HG03354 (cell line): ENCODE measurements around the gene INSYN1.
"Not testable (repeated sequence)": the region's sequence is repeated elsewhere in the genome, so short reads cannot be mapped to it uniquely, and the experiment has no call there.

ENCODE experiments used
- ATAC-seq: cut with Tn5 transposase; IDR thresholded peaks from one replicate; pipeline ENCODE4 v1.9.1; 2021; ENCODE audit warnings: mild to moderate bottlenecking; ENCODE audit not compliant: unreplicated experiment, poor library complexity, severe bottlenecking

Gene INSYN1, protein sequence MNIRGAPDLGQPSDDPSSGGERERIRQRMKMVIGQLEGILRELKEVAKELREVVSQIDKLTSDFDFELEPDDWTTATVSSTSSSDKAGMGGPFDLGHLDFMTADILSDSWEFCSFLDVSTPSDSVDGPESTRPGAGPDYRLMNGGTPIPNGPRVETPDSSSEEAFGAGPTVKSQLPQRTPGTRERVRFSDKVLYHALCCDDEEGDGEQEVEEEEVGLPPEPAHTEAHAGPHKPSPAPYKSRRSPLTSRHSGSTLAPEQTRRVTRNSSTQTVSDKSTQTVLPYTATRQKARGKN

DNA sequence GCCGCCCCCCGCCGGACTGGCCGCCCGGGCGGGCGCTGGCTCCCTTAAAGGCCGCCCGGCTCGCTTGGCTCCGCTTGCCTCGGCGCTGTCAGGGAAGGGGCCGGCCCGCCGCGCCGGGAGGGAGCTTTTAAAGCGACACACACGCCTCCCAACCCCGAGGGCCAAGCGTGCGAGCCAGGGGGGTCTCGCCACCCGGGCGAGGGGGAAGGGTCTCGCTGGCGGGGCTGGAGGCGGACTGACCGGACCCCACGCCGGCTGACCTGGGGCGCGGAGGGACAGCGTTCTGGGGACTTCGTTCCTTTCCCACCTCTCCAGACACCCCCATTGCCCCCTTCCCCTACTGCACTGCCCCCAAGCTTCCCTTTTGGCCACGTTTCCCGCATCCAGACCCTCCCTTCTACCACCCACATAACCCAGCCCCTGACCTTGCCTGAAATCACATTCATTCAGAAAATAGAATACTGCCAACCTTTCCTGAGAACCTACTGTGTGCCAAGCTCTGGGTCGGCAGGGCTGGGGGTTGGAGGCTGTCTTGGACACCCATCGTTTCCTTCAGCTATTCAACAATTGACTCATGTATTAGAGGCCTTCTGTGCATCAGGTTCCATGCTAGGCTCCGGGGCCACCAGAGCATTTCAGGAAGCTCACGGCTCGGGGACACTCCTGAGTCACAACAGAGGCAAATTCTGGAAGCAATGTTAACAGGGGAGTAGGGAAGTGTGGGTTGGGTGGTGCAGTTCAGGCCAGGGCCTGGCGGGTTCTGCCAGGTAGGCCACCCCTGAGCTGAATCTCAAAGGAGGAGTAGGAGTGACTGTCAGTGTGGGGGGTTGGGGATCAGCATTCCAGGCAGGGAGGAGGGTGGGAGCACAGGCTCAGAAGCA is at the start of gene INSYN1:
TSS of gene INSYN1 (minus strand) at position 102 of the 881 bp plus-strand sequence. CDS start 2,221 bp downstream, outside the sequence.
- ATAC-seq, result no peak

DNA sequence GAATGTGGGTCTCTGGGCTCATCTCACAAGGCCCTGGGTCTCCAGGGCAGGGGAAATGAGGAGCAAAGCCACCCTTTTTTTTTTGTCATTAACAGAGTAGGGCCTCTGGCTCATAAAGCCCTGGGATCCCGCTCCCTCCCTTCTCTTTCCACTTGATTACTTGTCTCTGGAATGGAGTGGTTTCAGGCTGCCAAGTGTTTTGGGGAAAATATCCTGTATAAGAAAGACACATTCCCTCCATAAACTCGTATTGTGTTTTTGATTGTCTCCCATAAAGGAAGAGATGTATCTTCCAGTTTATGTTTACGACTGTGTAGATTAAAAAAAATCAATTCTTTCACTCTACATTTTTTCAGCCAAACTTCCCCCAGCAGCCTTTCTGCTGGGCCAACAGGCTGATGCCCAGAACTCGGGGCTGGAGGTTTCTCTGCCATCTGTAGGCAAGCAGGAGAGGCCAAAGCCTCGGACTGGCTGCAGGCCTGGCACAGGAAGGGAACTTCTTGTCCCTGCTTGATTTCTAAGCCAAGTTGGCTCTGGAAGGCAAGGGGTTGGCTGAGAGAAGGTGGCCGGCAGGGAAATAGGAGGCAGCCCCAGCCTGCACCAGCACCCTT is 49.4 kb upstream of the INSYN1 start:
- no peak for ATAC-seq

DNA sequence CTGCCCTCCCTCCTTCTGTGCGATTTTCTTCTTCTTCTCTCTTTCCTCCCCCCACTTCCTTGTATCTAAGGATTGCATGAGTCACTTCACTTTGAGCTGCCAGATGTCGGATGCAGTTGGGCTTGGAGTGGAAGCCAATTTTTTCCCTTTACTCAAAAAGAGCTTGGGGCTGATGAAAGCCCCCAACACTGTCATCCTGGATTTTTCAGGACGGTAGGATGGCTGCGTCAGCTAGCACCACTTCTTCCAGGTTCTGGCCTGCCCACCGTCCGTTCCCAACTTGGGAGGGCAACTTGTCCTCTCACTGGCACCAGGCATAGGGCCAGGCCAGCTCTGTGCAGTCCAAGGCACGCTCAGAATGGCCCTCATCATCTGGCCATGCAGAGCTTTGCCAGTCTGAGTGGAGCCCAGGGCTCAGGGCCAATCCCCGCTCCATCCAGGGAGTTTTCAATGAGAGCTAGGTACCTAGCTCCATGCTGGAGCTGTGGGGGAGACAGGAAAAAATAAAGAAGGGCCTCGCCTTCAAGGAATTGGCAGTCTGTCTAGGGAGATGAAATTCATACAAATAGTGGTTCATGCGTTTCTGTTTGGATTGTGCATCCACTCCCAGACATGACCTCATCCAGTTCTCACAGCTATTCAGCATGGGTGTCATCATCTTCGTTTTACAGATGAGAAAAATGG is 47.7 kb upstream of the INSYN1 start:
- ATAC-seq, result no peak

DNA sequence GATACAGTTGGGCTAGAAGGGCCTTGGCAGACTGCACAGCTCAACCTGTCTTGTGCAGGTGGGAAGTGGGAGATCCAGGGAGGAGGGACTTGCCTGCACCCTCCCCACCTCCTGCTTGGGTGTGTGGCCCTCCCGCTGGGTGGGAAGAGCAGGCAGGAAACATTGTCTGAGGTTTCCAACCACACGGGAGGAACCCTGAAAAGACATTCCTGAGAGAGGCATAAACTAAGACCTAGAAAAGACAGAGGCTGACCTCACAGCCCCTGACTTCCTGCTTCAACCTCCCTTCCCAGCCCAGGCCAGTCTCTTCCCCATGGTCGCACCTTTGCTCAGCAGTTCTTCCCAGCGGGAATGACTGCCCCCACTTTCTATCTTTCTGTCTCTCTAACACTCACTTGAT is 46.3 kb upstream of the INSYN1 start:
- ATAC-seq, result no peak

DNA sequence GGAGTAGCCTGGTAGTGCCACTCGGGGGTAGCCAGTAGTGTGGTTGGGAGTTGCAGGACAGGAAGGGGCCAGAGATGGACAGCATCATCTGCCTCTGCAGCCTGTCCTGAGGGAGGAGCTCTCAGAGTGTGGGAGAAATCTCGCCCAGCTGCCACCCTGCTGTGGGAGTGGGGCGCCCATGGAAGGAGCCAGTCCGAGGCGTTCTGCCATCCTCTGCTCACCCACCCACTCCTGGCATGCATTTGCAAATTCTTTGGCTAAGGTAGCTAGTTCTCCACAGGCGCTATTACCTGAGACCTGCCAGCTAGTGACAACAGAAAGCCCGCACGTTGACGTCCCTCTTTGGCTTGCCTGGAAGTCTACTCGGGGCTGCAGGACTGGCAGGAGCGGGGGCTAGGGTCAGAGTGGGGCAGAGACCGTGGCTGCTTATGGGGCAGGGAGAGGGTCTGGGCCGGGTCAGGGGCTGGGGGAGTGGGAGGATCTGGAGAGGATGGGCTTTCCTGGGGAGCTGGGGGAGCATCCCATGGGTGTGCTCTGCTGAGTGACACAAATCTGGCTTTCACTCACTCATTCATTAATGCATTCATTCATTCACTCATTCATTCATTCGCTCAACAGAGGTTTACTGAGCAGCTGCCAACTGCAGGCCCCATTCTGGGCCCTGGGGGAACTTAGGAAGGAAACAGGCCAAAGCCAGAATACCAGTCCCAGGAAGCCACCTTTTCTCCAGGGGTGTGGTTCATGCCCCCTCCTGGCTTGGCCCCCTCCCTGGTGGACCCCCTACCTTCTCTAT is 44.4 kb upstream of the INSYN1 start:
- no peak for ATAC-seq

DNA sequence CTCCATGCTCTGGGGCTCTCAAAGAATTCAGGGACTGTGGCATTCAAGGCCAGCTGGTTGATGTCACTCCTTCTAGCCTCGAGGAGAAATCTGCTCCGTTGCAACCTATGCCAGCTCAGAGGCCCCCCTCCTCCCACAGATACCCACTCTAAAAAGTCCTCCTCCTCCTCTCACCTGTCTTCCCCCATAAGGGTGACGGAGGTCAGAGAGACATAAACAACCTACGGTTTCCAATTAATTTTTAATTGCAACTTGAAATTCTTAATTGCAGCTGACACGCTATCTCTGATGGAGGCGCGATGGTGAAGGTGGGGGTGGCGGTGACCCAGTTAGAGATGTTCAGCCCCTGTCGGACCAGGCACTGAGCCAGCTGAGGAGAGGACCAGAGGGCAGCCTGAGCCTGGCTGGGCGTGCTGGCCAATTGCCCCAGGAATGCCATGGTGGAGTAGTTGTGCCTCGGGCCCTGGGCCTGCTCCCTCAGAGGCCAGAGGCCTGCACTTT is 43.2 kb upstream of the INSYN1 start:
- ATAC-seq, result no peak

DNA sequence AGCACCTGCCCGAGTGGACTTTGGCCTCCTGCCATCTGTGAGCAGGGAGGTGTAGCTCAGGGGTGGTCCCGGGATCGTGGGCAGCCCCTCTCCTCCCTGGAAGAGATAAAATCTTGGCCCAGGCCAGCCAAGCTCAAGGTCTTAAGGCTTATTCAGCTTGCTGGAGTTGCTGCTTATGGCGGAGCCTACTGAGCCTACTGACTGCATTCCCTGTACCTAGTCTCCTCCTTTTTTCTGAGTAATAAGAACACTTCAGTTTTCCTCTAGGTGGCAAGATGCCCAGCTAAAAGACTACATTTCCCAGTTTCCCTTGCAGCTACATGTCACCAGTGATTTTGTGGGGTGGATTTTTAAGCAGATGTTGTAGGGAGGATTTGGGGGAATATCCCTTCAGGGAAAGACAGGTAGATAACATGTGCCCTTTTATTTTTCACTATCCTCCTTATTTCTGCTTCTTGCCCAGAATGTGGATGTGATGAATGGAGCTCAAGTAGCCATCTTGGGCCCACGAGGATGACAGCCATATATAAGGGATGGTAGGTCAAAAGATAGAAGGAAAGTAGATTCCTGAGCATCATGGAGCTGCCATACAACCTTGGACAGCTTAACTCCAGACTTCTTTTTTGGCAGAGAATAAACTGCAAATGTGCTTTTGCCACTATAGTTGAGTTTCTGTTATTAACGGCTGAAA is 41.4 kb upstream of the INSYN1 start:
- ATAC-seq, result no peak

DNA sequence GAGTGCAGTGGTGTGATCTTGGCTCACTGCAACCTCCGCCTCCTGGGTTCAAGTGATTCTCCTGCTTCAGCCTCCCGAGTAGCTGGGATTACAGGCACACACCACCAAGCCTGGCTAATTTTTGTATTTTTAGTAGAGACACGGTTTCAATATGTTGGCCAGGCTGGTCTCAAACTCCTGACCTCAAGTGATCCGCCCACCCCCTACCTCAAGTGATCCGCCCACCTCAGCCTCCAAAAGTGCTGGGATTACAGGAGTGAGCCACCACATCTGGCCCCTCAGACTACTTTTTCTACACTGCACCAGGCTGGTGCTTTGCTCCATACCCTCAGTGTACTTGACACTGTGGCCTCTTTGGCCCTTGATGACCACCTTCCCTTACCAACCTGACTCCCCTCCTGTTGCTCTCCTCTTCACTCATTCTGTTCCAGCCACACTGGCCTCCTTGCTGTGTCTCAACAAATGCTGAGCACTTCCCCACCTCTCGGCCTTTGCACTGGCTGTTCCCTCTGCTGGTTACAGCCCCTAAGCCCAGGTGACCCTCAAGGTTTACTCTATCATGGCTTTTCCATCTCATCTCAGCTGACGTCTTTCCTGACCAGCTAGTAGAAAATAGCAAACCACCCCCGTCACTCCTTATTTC is 39.9 kb upstream of the INSYN1 start:
- ATAC-seq, result not testable (repeated sequence)

DNA sequence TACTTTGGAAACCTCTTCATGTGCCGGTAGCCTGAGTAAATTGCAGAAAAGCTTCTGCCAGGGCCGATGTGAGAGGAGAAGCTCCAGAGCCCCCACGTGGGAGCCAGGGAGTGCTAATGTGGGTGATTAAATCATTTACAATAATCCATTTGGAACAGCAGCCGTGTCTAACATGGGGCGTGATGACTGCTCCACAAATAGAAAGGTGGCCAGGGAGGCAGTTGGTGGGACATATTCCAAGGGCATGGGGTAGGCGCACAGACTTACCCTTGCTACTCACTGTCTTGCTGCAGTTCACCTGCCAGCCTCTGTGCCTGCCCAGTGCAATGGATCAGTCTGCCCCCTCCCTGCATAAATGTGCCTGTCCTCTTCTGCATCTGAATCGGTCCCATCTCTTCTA is 39.3 kb upstream of the INSYN1 start:
- ATAC-seq, result no peak

DNA sequence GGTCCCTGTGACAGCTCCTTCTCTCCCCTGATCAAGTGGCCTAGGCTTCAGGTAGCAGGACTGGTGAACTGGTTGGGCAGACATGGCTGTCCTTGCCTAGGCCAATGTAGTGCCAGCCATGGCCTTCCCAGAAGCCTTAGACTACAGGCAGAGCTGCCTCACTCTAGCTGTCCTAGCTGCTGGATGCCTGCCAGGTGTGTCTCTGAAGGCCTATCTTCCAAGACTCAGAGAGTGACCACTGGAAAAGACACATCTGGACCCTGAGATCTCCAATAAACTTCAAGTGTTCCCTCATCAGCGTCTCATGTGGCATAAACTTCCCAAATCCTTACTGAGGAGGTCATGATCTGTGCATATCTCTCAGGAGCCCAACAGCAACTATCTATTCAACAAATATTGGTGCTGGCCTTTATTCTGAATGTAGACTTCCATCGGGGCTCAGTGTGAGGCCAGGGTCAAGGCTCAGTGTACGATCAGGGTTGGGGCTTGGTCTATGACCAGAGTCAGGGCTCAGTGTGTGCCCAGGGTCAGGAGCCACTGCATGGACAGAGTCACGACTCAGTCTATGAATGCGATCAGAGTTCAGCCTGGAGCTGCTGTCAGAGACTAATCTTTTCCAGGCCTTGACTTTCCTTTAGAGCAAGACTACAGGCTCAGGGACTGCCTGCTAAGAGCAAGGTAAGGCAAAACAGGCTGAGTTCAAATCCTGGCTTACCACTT is 36.5 kb upstream of the INSYN1 start:
- ATAC-seq, result no peak

DNA sequence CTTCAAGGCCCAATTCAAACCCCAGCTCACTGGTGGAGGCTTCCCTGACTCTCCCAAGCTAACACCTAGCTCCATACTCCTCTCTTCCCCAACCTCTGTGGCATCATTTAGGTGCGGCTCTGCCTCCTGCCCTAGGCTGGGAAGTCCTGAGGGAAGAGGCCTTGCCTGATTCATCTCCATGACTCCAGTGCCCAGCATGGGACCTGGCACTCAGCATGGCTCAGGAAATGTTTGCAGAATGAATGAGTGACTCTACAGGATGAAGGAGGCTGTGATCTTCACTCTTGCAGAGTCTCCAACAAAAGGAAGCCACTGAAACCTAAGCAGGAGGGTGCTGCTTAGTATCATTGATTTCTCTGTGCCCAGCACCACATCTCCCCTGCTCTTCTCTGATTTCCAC is 34.5 kb upstream of the INSYN1 start:
- no peak for ATAC-seq

DNA sequence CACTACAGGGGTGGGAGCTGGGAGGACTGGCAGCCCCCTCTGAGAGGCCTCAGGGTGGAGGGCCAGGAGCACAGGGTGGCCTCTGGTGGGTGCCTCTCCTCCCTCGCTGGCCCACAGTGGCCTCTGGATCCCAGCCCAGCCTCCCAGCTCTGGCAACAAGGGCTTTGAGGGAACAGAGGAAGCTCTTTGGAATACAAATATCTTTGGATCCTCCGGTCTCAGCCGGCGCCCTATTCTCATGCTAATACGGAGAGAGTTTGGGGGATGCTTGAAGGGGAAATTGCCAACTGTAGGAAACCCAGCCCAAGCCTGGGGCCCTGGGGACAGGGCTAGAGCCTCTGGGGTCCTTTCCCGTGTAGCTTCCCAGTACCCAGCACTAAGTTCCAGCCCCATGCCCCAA is 33.4 kb upstream of the INSYN1 start:
- ATAC-seq, result no peak

DNA sequence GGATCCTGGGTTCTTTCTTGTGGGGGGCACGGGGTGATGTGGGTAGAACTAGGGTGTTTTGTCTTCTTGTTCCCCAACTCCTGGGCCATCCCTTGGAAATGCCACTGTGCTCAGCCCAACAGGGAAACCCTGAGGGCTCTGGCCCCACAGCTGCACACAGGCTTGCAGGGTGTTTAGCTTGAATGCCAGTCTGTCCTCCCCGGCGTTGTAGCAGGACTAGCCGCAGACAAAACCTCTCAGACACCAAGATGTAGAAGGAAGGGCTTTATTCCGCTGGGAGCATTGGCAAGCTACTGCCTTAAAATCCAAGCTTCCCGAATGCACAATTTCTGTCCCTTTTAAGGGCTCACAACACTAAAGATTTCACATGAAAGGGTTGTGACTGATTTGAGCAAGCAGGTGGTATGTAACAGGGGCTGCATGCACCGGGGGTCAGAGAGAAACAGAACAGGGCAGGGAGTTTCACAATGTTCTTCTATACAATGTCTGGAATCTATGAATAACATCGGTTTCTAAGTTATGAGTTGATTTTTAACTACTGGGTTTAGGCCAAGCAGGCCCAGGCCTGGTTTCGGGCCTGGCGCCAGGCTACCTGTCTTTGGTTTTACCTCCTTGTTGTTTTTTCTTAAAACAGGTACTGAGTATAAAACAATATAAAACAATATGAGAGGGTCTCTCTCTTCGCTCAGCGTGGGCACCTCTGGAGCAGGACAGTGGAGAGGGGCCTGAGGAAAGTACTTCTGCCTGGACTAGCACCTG is 32.3 kb upstream of the INSYN1 start:
- not testable (repeated sequence) for ATAC-seq

DNA sequence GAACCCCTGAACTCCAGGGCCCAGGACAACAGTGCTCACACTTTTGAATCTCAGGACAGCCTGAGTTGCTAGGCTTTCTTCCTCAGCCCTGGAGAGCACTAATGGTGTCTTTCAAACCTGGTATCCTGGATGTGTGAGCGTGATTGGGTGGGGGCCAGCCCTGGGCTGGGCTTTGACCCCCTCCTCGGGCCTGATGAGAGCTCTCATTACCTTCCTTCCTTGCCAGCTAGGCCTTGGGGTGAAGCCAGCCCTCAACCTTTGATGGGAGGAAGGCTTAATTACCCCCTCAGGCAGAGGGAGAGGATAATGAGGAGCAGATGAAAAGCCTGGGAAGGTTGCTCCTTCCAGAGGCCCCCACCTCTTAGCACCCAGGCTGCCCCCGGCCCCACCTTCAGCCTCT is 31.1 kb upstream of the INSYN1 start:
- ATAC-seq, result no peak

DNA sequence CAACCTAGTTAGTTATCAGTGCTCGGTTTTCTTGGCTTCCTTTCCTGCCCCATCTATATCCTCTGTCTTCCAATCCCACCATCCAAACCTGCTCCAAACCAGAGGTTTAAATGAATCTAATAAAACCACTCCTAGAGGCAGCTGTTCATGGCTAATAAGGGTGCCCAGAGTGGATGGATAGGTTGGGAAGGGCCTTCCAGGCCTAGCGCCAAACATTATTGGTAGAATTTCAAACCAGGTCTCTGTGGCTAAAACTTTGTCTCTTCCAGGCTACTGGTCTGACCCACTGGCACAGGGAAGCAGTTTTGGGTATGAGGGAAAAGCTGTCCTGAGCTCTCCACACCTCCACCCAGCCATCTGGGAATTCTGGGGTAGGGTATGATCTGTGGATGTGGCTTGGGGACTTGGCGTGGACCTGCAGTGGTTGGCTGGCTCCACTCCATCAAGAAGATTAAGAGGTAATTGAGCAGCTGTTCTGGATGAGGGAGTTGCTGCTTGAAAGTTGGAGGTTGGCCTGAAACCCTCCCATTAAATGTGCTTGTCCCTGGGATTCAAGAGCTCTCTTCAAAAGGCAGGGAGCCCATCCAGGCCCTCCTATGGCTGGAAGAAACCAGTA is 29.3 kb upstream of the INSYN1 start:
- ATAC-seq, result no peak
